ENCODE results near the gene ACTR3.
"Not testable (repeated sequence)": the region's sequence is repeated elsewhere in the genome, so short reads cannot be mapped to it uniquely, and the experiment has no call there.

The ACTR3 gene

GRCh38 chr2:113889471-113890252, at the start of gene ACTR3:
Gene ACTR3, plus strand, starts transcription at chr2:113890089. Its CDS starts 191 bp downstream, at chr2:113890280.
- peak; percentile 97 for DNase-seq

DNA sequence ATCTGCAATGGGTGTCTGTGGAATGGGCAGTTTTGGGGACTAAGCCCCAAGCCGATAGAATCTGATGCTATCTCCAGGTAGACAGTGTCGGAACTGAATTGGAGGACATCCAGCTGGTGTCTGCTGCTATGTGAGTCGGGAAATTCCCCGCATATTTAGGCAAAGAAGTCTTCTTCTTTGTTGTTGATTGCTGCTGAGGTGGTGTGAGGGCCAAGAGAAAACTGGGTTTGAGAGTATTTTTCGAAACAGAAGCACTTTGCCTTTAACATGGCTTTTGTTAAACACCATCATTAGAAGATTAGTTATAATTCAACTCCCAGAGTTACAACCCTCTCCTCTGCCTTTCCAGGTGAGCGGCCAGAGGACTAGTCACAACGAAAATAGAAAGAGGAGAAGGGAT, 49.4 kb upstream of the ACTR3 start:
- DNase-seq: no peak

DNA sequence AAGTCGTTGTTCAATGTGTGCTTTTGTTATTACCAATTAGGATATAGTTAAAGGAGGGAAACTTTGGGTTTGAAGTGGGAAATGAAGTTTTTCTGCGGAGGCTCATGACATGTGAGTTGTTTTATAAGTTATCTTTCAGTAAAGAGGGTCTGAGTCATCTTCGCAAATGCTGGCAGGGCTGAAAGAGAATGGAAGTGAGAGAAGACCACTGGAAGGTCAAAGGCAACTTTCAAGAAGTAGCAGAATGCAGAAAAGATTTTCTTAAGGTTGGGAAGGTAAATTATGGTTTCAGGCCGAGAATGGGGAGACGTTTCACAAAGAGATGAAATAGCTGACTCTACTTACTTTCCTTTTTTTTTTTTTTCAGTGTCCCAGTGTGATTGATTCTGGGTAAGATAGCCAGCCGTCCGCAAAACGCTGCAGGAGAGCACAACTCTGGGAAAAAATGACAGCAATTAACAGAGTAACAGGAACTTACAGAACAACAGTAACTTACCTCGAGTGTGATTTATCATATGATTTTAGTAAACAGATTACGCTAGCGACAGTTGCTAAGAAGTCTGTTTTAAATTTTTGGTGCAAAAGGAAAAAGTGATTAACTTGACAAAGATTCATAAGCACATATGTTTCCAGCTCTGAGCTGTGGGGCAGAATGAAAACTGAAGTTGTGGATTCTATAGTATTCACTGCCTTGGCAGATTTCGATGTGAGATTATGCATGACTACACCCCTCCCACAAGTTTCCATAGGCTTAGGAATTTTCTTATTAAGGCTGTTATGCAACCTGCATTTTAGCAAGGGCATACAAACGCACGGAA, 46.8 kb upstream of the ACTR3 start:
- DNase-seq: no peak

DNA sequence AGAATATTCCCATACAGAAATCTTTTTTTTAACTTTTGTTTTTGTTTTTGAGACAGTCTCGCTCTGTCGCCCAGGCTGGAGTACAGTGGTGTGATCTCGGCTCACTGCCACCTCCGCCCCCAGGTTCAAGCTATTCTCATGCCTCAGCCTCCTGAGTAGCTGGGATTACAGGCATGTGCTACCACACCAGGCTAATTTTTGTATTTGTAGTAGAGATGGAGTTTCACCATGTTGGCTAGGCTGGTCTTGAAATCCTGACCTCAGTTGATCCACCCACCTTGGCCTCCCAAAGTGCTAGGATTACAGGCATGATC, 46.2 kb upstream of the ACTR3 start:
- not testable (repeated sequence) for DNase-seq

DNA sequence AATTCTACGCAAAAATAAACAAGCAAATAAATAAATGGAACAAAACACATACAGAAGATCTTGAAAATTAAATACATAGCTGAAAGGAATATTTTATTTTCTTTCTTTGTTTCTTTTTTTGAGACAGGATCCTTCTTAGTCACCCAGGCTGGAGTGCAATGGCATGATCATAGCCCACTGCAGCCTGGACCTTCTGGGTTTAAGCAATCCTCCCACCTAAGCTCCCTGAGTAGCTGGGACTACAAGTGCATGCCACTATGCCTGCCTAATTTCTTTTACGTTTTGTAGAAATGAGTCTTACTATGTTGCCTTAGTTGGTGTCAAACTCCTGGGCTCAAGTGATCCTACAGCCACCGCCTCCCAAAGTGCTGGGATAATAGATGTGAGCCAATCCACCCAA, 44.6 kb upstream of the ACTR3 start:
- no peak for DNase-seq

DNA sequence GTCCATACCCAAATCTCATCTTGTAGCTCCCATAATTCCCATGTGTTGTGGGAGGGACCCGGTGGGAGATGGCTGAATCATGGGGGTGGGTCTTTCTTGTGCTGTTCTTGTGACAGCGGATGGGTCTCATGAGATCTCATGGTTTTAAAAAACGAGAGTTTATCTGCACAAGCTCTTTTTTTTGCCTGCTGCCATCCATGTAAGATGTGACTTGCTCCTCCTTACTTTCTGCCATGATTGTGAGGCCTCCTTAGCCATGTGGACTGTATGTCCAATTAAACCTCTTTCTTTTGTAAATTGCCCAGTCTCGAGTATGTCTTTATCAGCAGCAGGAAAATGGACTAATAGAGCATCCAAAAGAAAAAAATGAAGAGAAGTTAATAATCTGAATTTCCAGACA, 44.1 kb upstream of the ACTR3 start:
- not testable (repeated sequence) for DNase-seq

DNA sequence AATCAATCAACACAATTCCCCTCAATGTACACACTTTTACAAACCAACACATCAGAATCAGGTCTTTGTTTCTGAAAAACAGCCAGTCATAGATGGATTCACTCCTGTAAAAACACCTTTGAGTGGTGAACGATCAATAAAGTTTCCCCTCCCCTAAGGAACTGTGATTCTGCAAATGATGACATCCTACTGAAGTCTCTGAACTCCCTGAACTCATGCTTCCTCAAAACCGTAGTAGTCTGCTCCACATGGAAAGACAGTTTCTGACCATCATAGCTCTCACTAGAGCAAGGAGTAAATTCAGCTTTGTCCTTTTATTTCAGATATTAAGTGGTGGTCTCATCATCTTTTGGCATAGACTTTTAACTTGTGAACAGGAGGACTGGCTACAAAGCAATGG, 43.5 kb upstream of the ACTR3 start:
- no peak for DNase-seq

DNA sequence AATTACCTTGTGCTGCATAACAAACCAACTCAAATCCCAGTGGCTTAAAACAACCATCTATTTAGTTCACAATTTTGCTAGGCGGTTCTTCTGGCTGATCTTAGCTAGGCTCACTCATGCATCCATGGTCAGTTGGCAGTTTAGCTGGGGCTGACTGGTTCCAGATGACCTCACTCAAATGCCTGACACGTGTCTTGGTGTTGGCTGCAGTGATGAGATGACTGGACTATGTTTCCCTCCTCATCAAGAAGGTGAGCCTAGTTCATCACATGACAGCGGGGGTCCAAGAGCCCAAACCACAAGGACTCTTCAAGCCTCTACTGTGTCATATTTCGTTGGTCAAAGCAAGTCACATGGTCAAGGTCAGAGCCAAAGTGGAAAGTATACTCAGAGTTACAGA, 42.7 kb upstream of the ACTR3 start:
- DNase-seq: no peak

GRCh38 chr2:113848758-113849415, 41.0 kb upstream of the ACTR3 start:
- no peak for DNase-seq

- DNase-seq: no peak
These were observed 39.2 kb upstream of the ACTR3 start for GRCh38 chr2:113850687-113851086.

GRCh38 chr2:113851640-113852039, 38.2 kb upstream of the ACTR3 start:
- DNase-seq: no peak

GRCh38 chr2:113854208-113854607, 35.7 kb upstream of the ACTR3 start:
- no peak for DNase-seq

GRCh38 chr2:113854970-113855740, 34.7 kb upstream of the ACTR3 start:
- no peak for DNase-seq

GRCh38 chr2:113857464-113857863, 32.4 kb upstream of the ACTR3 start:
- no peak for DNase-seq

- DNase-seq: no peak
These were observed 31.1 kb upstream of the ACTR3 start for GRCh38 chr2:113858764-113859163.

DNA sequence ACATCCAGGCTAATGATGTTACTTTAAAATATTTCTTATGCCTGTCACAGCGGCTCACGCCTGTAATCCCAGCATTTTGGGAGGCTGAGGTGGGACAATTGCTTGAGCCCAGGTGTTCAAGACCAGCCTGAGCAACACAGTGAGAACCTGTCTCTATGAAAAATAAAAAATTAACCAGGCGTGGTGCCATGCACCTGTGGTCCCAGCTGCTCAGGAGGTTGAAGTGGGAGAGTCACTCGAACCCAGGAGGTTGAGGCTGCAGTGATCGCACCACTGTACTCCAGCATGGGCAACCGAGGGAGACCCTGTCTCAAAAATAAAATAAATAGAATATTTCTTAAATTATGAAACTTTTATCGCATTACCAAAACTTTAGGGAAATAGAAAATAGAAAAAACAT, 28.1 kb upstream of the ACTR3 start:
- DNase-seq: no peak

DNA sequence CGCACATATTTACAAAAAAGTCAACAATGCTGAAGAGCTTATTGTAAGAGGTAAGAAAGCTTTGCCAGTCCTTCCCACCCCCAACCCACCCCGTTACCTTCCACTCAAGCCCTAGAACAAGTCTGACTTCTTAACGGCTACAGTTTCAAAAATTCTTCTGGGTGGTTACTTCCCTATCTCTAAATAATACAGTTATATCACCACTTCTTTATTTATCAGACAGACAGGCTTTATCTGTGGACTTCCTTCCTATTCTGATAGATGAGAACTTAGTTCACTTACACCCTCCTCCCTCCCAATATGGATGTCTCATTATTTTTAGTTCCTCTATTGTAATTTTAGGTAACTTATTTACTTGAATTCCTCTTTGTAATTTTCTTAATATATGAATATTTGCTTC, 26.7 kb upstream of the ACTR3 start:
- DNase-seq: no peak

- no peak for DNase-seq
These were observed 22.3 kb upstream of the ACTR3 start for GRCh38 chr2:113867571-113867970.

GRCh38 chr2:113869253-113869652, 20.6 kb upstream of the ACTR3 start:
- no peak for DNase-seq

DNA sequence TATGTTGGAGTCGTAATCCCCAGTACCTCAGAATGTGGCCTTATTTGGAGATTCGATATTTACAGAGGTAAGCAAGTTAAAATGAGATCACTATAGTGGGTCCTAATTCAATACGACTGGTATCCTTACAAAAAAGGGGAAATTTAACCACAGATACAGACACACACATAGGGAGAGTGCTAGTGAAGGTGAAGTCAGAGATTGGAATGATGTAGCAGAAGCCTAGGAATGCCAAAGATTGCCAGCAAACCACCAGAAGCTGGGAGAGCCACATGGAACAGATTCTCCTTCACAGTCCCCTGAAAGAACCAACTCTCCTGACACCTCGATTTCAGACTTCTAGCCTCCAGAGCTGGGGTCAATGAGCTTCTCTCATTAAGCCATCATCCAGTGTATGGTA, 17.7 kb upstream of the ACTR3 start:
- DNase-seq: no peak

DNA sequence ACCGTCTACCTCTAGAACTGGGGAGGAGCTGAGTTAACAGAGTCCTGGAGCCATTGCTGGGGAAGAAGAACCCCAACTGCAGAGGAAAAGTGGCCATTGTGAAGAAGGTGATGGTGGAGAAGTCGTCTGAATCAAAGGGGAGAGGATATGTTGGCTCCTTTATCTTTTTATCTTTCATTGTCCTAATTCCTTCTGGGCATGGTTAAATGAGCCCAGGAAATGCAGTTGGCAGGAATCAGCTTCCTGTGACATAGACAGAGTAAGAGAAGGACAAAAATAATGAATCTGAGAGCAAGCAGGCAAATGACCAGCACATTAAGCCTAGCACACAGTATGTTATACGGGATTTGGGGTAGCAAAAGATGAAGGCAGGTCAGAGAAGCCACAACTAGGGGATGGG, 16.0 kb upstream of the ACTR3 start:
- DNase-seq: no peak

- no peak for DNase-seq
These were observed 14.8 kb upstream of the ACTR3 start for GRCh38 chr2:113875135-113875534.

Measured in activated CD4-positive, alpha-beta T cell treated with anti-CD3 and anti-CD28 coated beads, Interleukin-2, amount 50 U/mL, for 1 hour (primary cell).